Suprapubic skin (tissue), 4 donors: Measurements from ENCODE around the gene CTU1. TPM values are rescaled to one million over a fixed set of nuclear protein-coding genes. Genes with fewer than 3 reads are reported as not detected.

Source experiments
- DNase-seq, 2 donors: peaks; one replicate each; pipeline ENCODE4 v3.0.0-alpha.2; 2019; ENCODE audit warnings: low spot score in 2 of 2
- H3K27ac ChIP-seq: fragments of 200-600 bp; sonication (generic); one replicate; pipeline ENCODE4 v1.5.1; 2019
- H3K27me3 ChIP-seq: fragments of 200-600 bp; sonication (generic); one replicate; pipeline ENCODE4 v1.5.1; 2019
- H3K36me3 ChIP-seq: fragments of 200-600 bp; sonication (generic); one replicate; pipeline ENCODE4 v1.5.1; 2019
- H3K4me1 ChIP-seq: fragments of 200-600 bp; sonication (generic); one replicate; pipeline ENCODE4 v1.5.1; 2019
- H3K4me3 ChIP-seq: fragments of 200-600 bp; sonication (generic); one replicate; pipeline ENCODE4 v1.5.1; 2019; ENCODE audit warnings: mild to moderate bottlenecking
- H3K9me3 ChIP-seq: fragments of 200-600 bp; sonication (generic); one replicate; pipeline ENCODE4 v1.5.1; 2019
- EP300 ChIP-seq: sonication (generic); formaldehyde crosslinking; IDR thresholded peaks from one replicate; pipeline ENCODE4 v1.6.1; 2017; ENCODE audit warnings: antibody characterized with exemption
- POLR2A ChIP-seq, 2 donors: fragments of 450-650 bp; IDR thresholded peaks; one replicate each; pipeline ENCODE4 v1.6.1; 2017; ENCODE audit warnings: antibody characterized with exemption in 2 of 2, mild to moderate bottlenecking in 2 of 2, moderate library complexity in 2 of 2
- POLR2AphosphoS5 ChIP-seq, 3 donors: sonication (generic); formaldehyde crosslinking; IDR thresholded peaks; one replicate each; pipeline ENCODE4 v1.6.1; 2017; ENCODE audit warnings: antibody characterized with exemption in 3 of 3
- WGBS: methylation state at CpG from one replicate; pipeline ENCODE4 v1.1.5; 2018; 5-methylcytosine and 5-hydroxymethylcytosine counted together
- total RNA-seq, 4 donors: library from RNA; depleted of rRNA; stranded (reverse); fragments of >200 nt; gene quantifications; one replicate each; pipeline ENCODE4 v1.1.0, GENCODE V29; 2016
- TF ChIP-seq, protein P1 (sequence below), 2 donors: fragments of 200-600 bp in 1 of 2; fragments of 450-650 bp in 1 of 2; sonication (generic) in 1 of 2; IDR thresholded peaks; one replicate each; pipeline ENCODE4 v1.5.1; 2016 to 2019; ENCODE audit warnings: antibody characterized with exemption in 2 of 2, mild to moderate bottlenecking in 1 of 2, moderate library complexity in 1 of 2

The CTU1 gene
- total RNA-seq, 4 donors from 2014 or later = 7.7 to 14.6 (median 12.9) TPM

GRCh38 chr19:51093510-51094345, 14.5 kb downstream of the CTU1 start:
- Histone ChIP-seq H3K27ac (no peak overlapping the region), H3K36me3 (peaks cover 8% of the 10 kb centered on the region), H3K4me3 (no peak overlapping the region), H3K27me3 (no peaks in the 10 kb centered on the region), H3K4me1 (peaks cover 25% of the 10 kb centered on the region), H3K9me3 (no peaks in the 10 kb centered on the region)
- WGBS = 83% methylated on average over 22 of the region's 22 CpGs
- TF ChIP-seq, protein P1, sequence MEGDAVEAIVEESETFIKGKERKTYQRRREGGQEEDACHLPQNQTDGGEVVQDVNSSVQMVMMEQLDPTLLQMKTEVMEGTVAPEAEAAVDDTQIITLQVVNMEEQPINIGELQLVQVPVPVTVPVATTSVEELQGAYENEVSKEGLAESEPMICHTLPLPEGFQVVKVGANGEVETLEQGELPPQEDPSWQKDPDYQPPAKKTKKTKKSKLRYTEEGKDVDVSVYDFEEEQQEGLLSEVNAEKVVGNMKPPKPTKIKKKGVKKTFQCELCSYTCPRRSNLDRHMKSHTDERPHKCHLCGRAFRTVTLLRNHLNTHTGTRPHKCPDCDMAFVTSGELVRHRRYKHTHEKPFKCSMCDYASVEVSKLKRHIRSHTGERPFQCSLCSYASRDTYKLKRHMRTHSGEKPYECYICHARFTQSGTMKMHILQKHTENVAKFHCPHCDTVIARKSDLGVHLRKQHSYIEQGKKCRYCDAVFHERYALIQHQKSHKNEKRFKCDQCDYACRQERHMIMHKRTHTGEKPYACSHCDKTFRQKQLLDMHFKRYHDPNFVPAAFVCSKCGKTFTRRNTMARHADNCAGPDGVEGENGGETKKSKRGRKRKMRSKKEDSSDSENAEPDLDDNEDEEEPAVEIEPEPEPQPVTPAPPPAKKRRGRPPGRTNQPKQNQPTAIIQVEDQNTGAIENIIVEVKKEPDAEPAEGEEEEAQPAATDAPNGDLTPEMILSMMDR (IDR thresholded peaks at IDR 0.05) = no peak
- TF ChIP-seq EP300 = no peak
- no peak for TF ChIP-seq POLR2A (IDR thresholded peaks at IDR 0.05)
- TF ChIP-seq POLR2AphosphoS5 (IDR thresholded peaks at IDR 0.05) = no peak
- no peak for DNase-seq

GRCh38 chr19:51093101-51093500, 15.1 kb downstream of the CTU1 start:
- no peak overlapping the region for H3K4me3 ChIP-seq
- no peaks in the 10 kb centered on the region for H3K9me3 ChIP-seq
- no peak overlapping the region for H3K27ac ChIP-seq
- peaks cover 5% of the 10 kb centered on the region for H3K36me3 ChIP-seq
- TF ChIP-seq, protein P1 (IDR thresholded peaks at IDR 0.05) = no peak
- no peak for TF ChIP-seq POLR2AphosphoS5 (IDR thresholded peaks at IDR 0.05)
- TF ChIP-seq EP300 = no peak
- TF ChIP-seq POLR2A (IDR thresholded peaks at IDR 0.05) = no peak
- no peaks in the 10 kb centered on the region for H3K27me3 ChIP-seq
- 64% methylated on average over 8 of the region's 8 CpGs for WGBS
- no peak for DNase-seq
- H3K4me1 ChIP-seq = peaks cover 25% of the 10 kb centered on the region

GRCh38 chr19:51091895-51092873, 16.0 kb downstream of the CTU1 start:
- no peak for TF ChIP-seq POLR2A (IDR thresholded peaks at IDR 0.05)
- TF ChIP-seq, protein P1 (IDR thresholded peaks at IDR 0.05) = no peak
- TF ChIP-seq EP300 = no peak
- TF ChIP-seq POLR2AphosphoS5 (IDR thresholded peaks at IDR 0.05) = no peak
- peaks cover 22% of the 10 kb centered on the region for H3K4me1 ChIP-seq
- no peak overlapping the region for H3K27ac ChIP-seq
- DNase-seq = no peak
- WGBS = 41% methylated on average over 16 of the region's 16 CpGs
- no peaks in the 10 kb centered on the region for H3K9me3 ChIP-seq
- no peaks in the 10 kb centered on the region for H3K27me3 ChIP-seq
- H3K4me3 ChIP-seq = no peak overlapping the region
- H3K36me3 ChIP-seq = no peaks in the 10 kb centered on the region

- TF ChIP-seq EP300 (no peak), POLR2AphosphoS5 (IDR thresholded peaks at IDR 0.05) (no peak), POLR2A (IDR thresholded peaks at IDR 0.05) (no peak)
- TF ChIP-seq, protein P1 (IDR thresholded peaks at IDR 0.05) = no peak
Measured at GRCh38 chr19:51091126-51091525, 17.1 kb downstream of the CTU1 start.

GRCh38 chr19:51090471-51090870, 17.7 kb downstream of the CTU1 start:
- no peak for TF ChIP-seq EP300
- TF ChIP-seq, protein P1 (IDR thresholded peaks at IDR 0.05) = no peak
- no peak for TF ChIP-seq POLR2A (IDR thresholded peaks at IDR 0.05)
- no peak for TF ChIP-seq POLR2AphosphoS5 (IDR thresholded peaks at IDR 0.05)
- Histone ChIP-seq H3K36me3 (no peaks in the 10 kb centered on the region), H3K4me1 (peaks cover 13% of the 10 kb centered on the region), H3K9me3 (no peaks in the 10 kb centered on the region), H3K27me3 (no peaks in the 10 kb centered on the region), H3K27ac (no peak overlapping the region), H3K4me3 (no peak overlapping the region)
- 68% methylated on average over 8 of the region's 8 CpGs for WGBS
- no peak for DNase-seq

More at GRCh38 chr19:51091126-51091525, 17.1 kb downstream of the CTU1 start:
- no peaks in the 10 kb centered on the region for H3K27me3 ChIP-seq
- H3K27ac ChIP-seq = no peak overlapping the region
- peaks cover 13% of the 10 kb centered on the region for H3K4me1 ChIP-seq
- WGBS = 81% methylated on average over 10 of the region's 10 CpGs
- no peaks in the 10 kb centered on the region for H3K36me3 ChIP-seq
- H3K9me3 ChIP-seq = no peaks in the 10 kb centered on the region
- no peak overlapping the region for H3K4me3 ChIP-seq
- no peak for DNase-seq
